PFSK-1 (cell line): ENCODE data around the gene NANOGP8.

Source experiments
- POLR2AphosphoS5 ChIP-seq: IDR thresholded peaks from 2 replicates; pipeline ENCODE4 v1.6.1; 2012; ENCODE audit warnings: low read depth, mild to moderate bottlenecking, control low read depth, low read length, moderate library complexity
- SIN3A ChIP-seq: IDR thresholded peaks from 2 replicates; pipeline ENCODE4 v1.6.1; 2012; ENCODE audit warnings: mild to moderate bottlenecking, low read length, moderate library complexity, borderline replicate concordance; ENCODE audit not compliant: insufficient read depth
- TF ChIP-seq, protein P1 (sequence below), 2 experiments: IDR thresholded peaks; 2 replicates each; pipeline versions ENCODE4 v1.6.1 to v1.8.0; 2011 to 2012; ENCODE audit warnings: low read depth in 2 of 2, low read length in 2 of 2, control low read depth in 1 of 2, inconsistent platforms in 1 of 2, mild to moderate bottlenecking in 1 of 2, moderate library complexity in 1 of 2; ENCODE audit not compliant: insufficient read depth in 1 of 2

GRCh38 chr15:35043373-35044095, 41.6 kb downstream of the NANOGP8 start:
- no peak for TF ChIP-seq POLR2AphosphoS5
- TF ChIP-seq, protein P1, sequence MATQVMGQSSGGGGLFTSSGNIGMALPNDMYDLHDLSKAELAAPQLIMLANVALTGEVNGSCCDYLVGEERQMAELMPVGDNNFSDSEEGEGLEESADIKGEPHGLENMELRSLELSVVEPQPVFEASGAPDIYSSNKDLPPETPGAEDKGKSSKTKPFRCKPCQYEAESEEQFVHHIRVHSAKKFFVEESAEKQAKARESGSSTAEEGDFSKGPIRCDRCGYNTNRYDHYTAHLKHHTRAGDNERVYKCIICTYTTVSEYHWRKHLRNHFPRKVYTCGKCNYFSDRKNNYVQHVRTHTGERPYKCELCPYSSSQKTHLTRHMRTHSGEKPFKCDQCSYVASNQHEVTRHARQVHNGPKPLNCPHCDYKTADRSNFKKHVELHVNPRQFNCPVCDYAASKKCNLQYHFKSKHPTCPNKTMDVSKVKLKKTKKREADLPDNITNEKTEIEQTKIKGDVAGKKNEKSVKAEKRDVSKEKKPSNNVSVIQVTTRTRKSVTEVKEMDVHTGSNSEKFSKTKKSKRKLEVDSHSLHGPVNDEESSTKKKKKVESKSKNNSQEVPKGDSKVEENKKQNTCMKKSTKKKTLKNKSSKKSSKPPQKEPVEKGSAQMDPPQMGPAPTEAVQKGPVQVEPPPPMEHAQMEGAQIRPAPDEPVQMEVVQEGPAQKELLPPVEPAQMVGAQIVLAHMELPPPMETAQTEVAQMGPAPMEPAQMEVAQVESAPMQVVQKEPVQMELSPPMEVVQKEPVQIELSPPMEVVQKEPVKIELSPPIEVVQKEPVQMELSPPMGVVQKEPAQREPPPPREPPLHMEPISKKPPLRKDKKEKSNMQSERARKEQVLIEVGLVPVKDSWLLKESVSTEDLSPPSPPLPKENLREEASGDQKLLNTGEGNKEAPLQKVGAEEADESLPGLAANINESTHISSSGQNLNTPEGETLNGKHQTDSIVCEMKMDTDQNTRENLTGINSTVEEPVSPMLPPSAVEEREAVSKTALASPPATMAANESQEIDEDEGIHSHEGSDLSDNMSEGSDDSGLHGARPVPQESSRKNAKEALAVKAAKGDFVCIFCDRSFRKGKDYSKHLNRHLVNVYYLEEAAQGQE (IDR thresholded peaks at IDR 0.05; ENCODE audit: insufficient read depth in 1 of 2, low read depth in 2 of 2, low read length in 2 of 2): no peak
- no peak for TF ChIP-seq SIN3A
